HEK293 (cell line): ENCODE data around the gene ZNF428.

Source experiments
- BCL11B ChIP-seq: fragments of 450-650 bp; formaldehyde crosslinking; IDR thresholded peaks from 2 replicates; pipeline ENCODE4 v1.5.1; 2016; ENCODE audit warnings: low read depth, missing biosample characterization, missing genetic modification characterization
- GLIS2 ChIP-seq: fragments of 450-650 bp; formaldehyde crosslinking; IDR thresholded peaks from 2 replicates; pipeline ENCODE4 v1.5.1; 2016; ENCODE audit warnings: missing biosample characterization, missing genetic modification characterization
- KLF10 ChIP-seq: fragments of 450-650 bp; IDR thresholded peaks from 2 replicates; pipeline ENCODE4 v1.5.1; 2018; ENCODE audit warnings: missing biosample characterization, mild to moderate bottlenecking, missing genetic modification characterization
- KLF16 ChIP-seq: fragments of 450-650 bp; formaldehyde crosslinking; IDR thresholded peaks from 2 replicates; pipeline ENCODE4 v1.5.1; 2017; ENCODE audit warnings: missing biosample characterization, missing genetic modification characterization
- KLF7 ChIP-seq: fragments of 450-650 bp; formaldehyde crosslinking; IDR thresholded peaks from 2 replicates; pipeline ENCODE4 v1.5.1; 2016; ENCODE audit warnings: missing biosample characterization, missing genetic modification characterization, borderline replicate concordance
- KLF9 ChIP-seq: fragments of 450-650 bp; formaldehyde crosslinking; IDR thresholded peaks from 2 replicates; pipeline ENCODE4 v1.5.1; 2016; ENCODE audit warnings: missing biosample characterization, missing genetic modification characterization, low read depth
- MYNN ChIP-seq: fragments of 450-650 bp; formaldehyde crosslinking; IDR thresholded peaks from 2 replicates; pipeline ENCODE4 v1.5.1; 2016; ENCODE audit warnings: missing biosample characterization, missing genetic modification characterization, borderline replicate concordance
- REPIN1 ChIP-seq: fragments of 450-650 bp; formaldehyde crosslinking; IDR thresholded peaks from 2 replicates; pipeline ENCODE4 v1.5.1; 2017; ENCODE audit warnings: missing biosample characterization, missing genetic modification characterization, low read depth
- TCF7L2 ChIP-seq: IDR thresholded peaks from 2 replicates; pipeline ENCODE4 v1.6.1; 2011; ENCODE audit warnings: low read depth, mild to moderate bottlenecking, inconsistent platforms, low read length, moderate library complexity, borderline replicate concordance
- YY1 ChIP-seq: fragments of 450-650 bp; formaldehyde crosslinking; IDR thresholded peaks from 2 replicates; pipeline ENCODE4 v1.5.1; 2018; ENCODE audit warnings: missing biosample characterization, missing genetic modification characterization
- ZBTB20 ChIP-seq: fragments of 450-650 bp; formaldehyde crosslinking; IDR thresholded peaks from 2 replicates; pipeline ENCODE4 v1.5.1; 2016; ENCODE audit warnings: missing biosample characterization, missing genetic modification characterization
- ZBTB8A ChIP-seq: fragments of 450-650 bp; formaldehyde crosslinking; IDR thresholded peaks from 2 replicates; pipeline ENCODE4 v1.5.1; 2016; ENCODE audit warnings: missing biosample characterization, missing genetic modification characterization
- ZFP69B ChIP-seq: fragments of 450-650 bp; formaldehyde crosslinking; IDR thresholded peaks from 2 replicates; pipeline ENCODE4 v1.5.1; 2016; ENCODE audit warnings: missing biosample characterization, missing genetic modification characterization
- ZNF121 ChIP-seq: fragments of 450-650 bp; formaldehyde crosslinking; IDR thresholded peaks from 2 replicates; pipeline ENCODE4 v1.5.1; 2016; ENCODE audit warnings: missing biosample characterization, missing genetic modification characterization
- ZNF133 ChIP-seq: fragments of 450-650 bp; formaldehyde crosslinking; IDR thresholded peaks from 2 replicates; pipeline ENCODE4 v1.5.1; 2016; ENCODE audit warnings: missing biosample characterization, missing genetic modification characterization
- ZNF155 ChIP-seq: fragments of 450-650 bp; formaldehyde crosslinking; IDR thresholded peaks from 2 replicates; pipeline ENCODE4 v1.5.1; 2016; ENCODE audit warnings: missing biosample characterization, missing genetic modification characterization
- ZNF184 ChIP-seq: fragments of 450-650 bp; IDR thresholded peaks from 2 replicates; pipeline ENCODE4 v1.5.1; 2018; ENCODE audit warnings: missing biosample characterization, mild to moderate bottlenecking, missing genetic modification characterization
- ZNF221 ChIP-seq: fragments of 450-650 bp; formaldehyde crosslinking; IDR thresholded peaks from 2 replicates; pipeline ENCODE4 v1.5.1; 2017; ENCODE audit warnings: missing biosample characterization, missing genetic modification characterization, borderline replicate concordance
- ZNF23 ChIP-seq: fragments of 450-650 bp; formaldehyde crosslinking; IDR thresholded peaks from 2 replicates; pipeline ENCODE4 v1.5.1; 2016; ENCODE audit warnings: missing biosample characterization, missing genetic modification characterization, borderline replicate concordance
- ZNF239 ChIP-seq: fragments of 450-650 bp; formaldehyde crosslinking; IDR thresholded peaks from 2 replicates; pipeline ENCODE4 v1.5.1; 2016; ENCODE audit warnings: missing biosample characterization, missing genetic modification characterization
- ZNF274 ChIP-seq, 2 experiments: fragments of 200-500 bp in 1 of 2; fragments of 450-650 bp in 1 of 2; sonication (Bioruptor generic) in 1 of 2; formaldehyde crosslinking in 1 of 2; IDR thresholded peaks; 2 replicates each; pipeline versions ENCODE4 v1.5.1 to v1.6.1; 2014 to 2016; ENCODE audit warnings: borderline replicate concordance in 1 of 2, inconsistent platforms in 1 of 2, low read length in 1 of 2, missing biosample characterization in 1 of 2, missing genetic modification characterization in 1 of 2
- ZNF350 ChIP-seq: fragments of 450-650 bp; formaldehyde crosslinking; IDR thresholded peaks from 2 replicates; pipeline ENCODE4 v1.5.0; 2017; ENCODE audit warnings: missing biosample characterization, mild to moderate bottlenecking, missing genetic modification characterization
- ZNF37A ChIP-seq: fragments of 450-650 bp; IDR thresholded peaks from 2 replicates; pipeline ENCODE4 v1.5.1; 2018; ENCODE audit warnings: missing biosample characterization, missing genetic modification characterization
- ZNF404 ChIP-seq: fragments of 450-650 bp; formaldehyde crosslinking; IDR thresholded peaks from 2 replicates; pipeline ENCODE4 v1.5.1; 2017; ENCODE audit warnings: missing biosample characterization, missing genetic modification characterization
- ZNF416 ChIP-seq: fragments of 450-650 bp; formaldehyde crosslinking; IDR thresholded peaks from 2 replicates; pipeline ENCODE4 v1.5.1; 2016; ENCODE audit warnings: missing biosample characterization, missing genetic modification characterization
- ZNF426 ChIP-seq: fragments of 450-650 bp; formaldehyde crosslinking; IDR thresholded peaks from 2 replicates; pipeline ENCODE4 v1.5.1; 2017; ENCODE audit warnings: missing biosample characterization, missing genetic modification characterization, mild to moderate bottlenecking, inconsistent platforms, moderate library complexity
- ZNF544 ChIP-seq: fragments of 450-650 bp; formaldehyde crosslinking; IDR thresholded peaks from 2 replicates; pipeline ENCODE4 v1.5.0; 2017; ENCODE audit warnings: missing biosample characterization, missing genetic modification characterization
- ZNF555 ChIP-seq: fragments of 450-650 bp; formaldehyde crosslinking; conservative IDR thresholded peaks from 2 replicates; pipeline ENCODE4 v1.5.1; 2017; ENCODE audit warnings: missing biosample characterization, mild to moderate bottlenecking, missing genetic modification characterization, inconsistent platforms
- ZNF610 ChIP-seq: fragments of 450-650 bp; formaldehyde crosslinking; IDR thresholded peaks from 2 replicates; pipeline ENCODE4 v1.5.1; 2016; ENCODE audit warnings: missing biosample characterization, missing genetic modification characterization, borderline replicate concordance
- ZNF621 ChIP-seq: fragments of 450-650 bp; formaldehyde crosslinking; IDR thresholded peaks from 2 replicates; pipeline ENCODE4 v1.5.1; 2017; ENCODE audit warnings: missing biosample characterization, missing genetic modification characterization
- ZNF623 ChIP-seq: fragments of 450-650 bp; formaldehyde crosslinking; IDR thresholded peaks from 2 replicates; pipeline ENCODE4 v1.5.1; 2016; ENCODE audit warnings: missing biosample characterization, missing genetic modification characterization
- ZNF624 ChIP-seq: fragments of 450-650 bp; formaldehyde crosslinking; IDR thresholded peaks from 2 replicates; pipeline ENCODE4 v1.5.1; 2017; ENCODE audit warnings: missing biosample characterization, missing genetic modification characterization
- ZNF626 ChIP-seq: fragments of 450-650 bp; sonication (Bioruptor Pico); formaldehyde crosslinking; IDR thresholded peaks from 2 replicates; pipeline ENCODE4 v1.5.1; 2018; ENCODE audit warnings: missing biosample characterization, missing genetic modification characterization, inconsistent platforms
- ZNF670 ChIP-seq: fragments of 450-650 bp; formaldehyde crosslinking; IDR thresholded peaks from 2 replicates; pipeline ENCODE4 v1.5.1; 2016; ENCODE audit warnings: missing biosample characterization, missing genetic modification characterization, low read depth
- ZNF76 ChIP-seq: fragments of 450-650 bp; formaldehyde crosslinking; IDR thresholded peaks from 2 replicates; pipeline ENCODE4; 2016; ENCODE audit warnings: low read depth, missing biosample characterization, missing genetic modification characterization, borderline replicate concordance
- ZNF785 ChIP-seq: fragments of 450-650 bp; formaldehyde crosslinking; IDR thresholded peaks from 2 replicates; pipeline ENCODE4 v1.5.1; 2016; ENCODE audit warnings: missing biosample characterization, missing genetic modification characterization
- ZNF830 ChIP-seq: fragments of 450-650 bp; IDR thresholded peaks from 2 replicates; pipeline ENCODE4 v1.5.0; 2018; ENCODE audit warnings: missing biosample characterization, missing genetic modification characterization, low read depth, mild to moderate bottlenecking, moderate library complexity
- TF ChIP-seq, protein P1 (sequence below): fragments of 450-650 bp; formaldehyde crosslinking; IDR thresholded peaks from 2 replicates; pipeline ENCODE4 v1.5.1; 2017; ENCODE audit warnings: missing biosample characterization, missing genetic modification characterization
- TF ChIP-seq, protein P2 (sequence below): fragments of 450-650 bp; formaldehyde crosslinking; IDR thresholded peaks from 2 replicates; pipeline ENCODE4; 2016; ENCODE audit warnings: missing biosample characterization, missing genetic modification characterization

ZNF428 gene

DNA sequence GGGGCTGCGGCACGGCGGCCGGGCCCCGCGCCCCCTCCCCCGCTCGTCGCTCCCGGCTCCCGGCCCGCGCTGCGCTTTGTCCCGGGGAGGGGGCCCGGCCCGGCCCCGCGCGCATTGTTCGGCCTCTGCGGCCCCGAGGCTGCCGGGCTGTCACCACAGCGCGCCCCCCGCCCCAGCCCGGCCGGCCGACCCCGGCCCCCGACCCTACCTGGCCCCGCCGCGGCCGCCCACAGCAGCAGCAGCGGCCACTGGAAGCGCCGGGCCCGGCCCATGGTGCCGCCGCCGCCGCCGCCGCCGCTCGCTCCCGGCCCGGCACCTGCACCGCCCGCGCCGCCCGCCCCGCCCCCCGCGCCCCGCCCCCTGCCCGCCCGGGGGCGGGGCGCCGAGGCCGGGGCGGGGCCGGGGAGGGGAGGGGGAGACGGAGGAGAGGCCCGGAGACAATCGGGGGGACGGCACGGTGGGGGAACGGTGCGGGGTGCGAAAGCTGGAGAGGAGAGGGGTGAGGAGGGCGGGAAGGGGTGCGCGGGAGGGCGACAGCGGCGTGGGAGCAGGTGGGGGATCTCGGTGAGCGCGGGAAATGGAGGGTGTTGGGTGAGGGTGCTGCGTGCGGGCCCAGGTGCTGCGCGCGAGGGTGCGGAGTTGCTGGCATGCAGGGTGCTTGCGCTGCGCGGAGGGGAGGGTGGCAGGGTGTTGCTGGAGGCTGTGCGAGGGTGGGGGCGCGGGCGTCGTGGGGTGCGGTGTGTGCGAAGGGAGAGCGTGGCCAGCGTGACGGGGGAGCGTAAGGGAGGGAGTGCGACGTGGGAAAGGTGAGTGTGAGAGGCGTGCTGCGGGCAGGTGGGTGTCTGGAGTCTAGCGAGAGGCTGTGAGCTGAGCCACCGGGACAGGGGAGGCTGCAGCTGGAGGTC lies 20.3 kb upstream of the ZNF428 start, which contains the start of gene CADM4 (continued):
- TF ChIP-seq ZNF184 (tag by site-specific recombination): no peak
- TF ChIP-seq ZNF426: no peak
- TF ChIP-seq ZNF544 (tag by site-specific recombination): no peak
- TF ChIP-seq BCL11B (tag by site-specific recombination): peak; percentile 63; the same call in 1 of the 2 replicates
- TF ChIP-seq ZNF621: no peak
- TF ChIP-seq ZNF76 (tag by site-specific recombination): peak; percentile 87
- TF ChIP-seq KLF10: no peak
- 0 out of 2 replicates have a peak, but pooled peaks have one; percentile 51 for TF ChIP-seq ZNF610
- TF ChIP-seq REPIN1 (tag by site-specific recombination): peak; percentile 97; the same call in 1 of the 2 replicates
- TF ChIP-seq ZNF624 (tag by site-specific recombination): no peak
- no peak; the same call in 1 of the 2 replicates for TF ChIP-seq ZNF23 (tag by site-specific recombination)
- TF ChIP-seq ZNF830: no peak
- peak; percentile 95 for TF ChIP-seq KLF16 (tag by site-specific recombination)
- no peak; the same call in 1 of the 2 replicates for TF ChIP-seq ZNF155 (tag by site-specific recombination)
- no peak; the same call in 1 of the 2 replicates for TF ChIP-seq YY1 (tag by site-specific recombination)
- TF ChIP-seq ZBTB8A (tag by site-specific recombination): peak; percentile 66; the same call in 1 of the 2 replicates
- no peak; the same call in none of the 2 replicates for TF ChIP-seq ZNF416
- TF ChIP-seq ZBTB20 (tag by site-specific recombination): peak; percentile 79; the same call in 1 of the 2 replicates
- peak; percentile 84 for TF ChIP-seq ZNF239 (tag by site-specific recombination)
- TF ChIP-seq ZNF670 (tag by site-specific recombination): no peak
- TF ChIP-seq MYNN (tag by site-specific recombination): peak; percentile 49; the same call in 1 of the 2 replicates
- peak; percentile 91; the same call in 1 of the 2 replicates for TF ChIP-seq KLF7 (tag by site-specific recombination)
- peak; percentile 95 for TF ChIP-seq ZNF785
- TF ChIP-seq, protein P1, sequence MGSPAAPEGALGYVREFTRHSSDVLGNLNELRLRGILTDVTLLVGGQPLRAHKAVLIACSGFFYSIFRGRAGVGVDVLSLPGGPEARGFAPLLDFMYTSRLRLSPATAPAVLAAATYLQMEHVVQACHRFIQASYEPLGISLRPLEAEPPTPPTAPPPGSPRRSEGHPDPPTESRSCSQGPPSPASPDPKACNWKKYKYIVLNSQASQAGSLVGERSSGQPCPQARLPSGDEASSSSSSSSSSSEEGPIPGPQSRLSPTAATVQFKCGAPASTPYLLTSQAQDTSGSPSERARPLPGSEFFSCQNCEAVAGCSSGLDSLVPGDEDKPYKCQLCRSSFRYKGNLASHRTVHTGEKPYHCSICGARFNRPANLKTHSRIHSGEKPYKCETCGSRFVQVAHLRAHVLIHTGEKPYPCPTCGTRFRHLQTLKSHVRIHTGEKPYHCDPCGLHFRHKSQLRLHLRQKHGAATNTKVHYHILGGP (tag by site-specific recombination): no peak
- TF ChIP-seq GLIS2 (tag by site-specific recombination): peak; percentile 98
- peak; percentile 94 for TF ChIP-seq KLF9
- TF ChIP-seq ZNF626 (tag by site-specific recombination): no peak
- TF ChIP-seq, protein P2, sequence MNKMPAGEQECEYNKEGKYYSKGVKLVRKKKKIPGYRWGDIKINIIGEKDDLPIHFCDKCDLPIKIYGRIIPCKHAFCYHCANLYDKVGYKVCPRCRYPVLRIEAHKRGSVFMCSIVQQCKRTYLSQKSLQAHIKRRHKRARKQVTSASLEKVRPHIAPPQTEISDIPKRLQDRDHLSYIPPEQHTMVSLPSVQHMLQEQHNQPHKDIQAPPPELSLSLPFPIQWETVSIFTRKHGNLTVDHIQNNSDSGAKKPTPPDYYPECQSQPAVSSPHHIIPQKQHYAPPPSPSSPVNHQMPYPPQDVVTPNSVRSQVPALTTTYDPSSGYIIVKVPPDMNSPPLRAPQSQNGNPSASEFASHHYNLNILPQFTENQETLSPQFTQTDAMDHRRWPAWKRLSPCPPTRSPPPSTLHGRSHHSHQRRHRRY (tag by site-specific recombination): peak; percentile 94
- no peak for TF ChIP-seq ZNF221
- no peak for TF ChIP-seq ZNF555 (tag by site-specific recombination)
- TF ChIP-seq ZFP69B (tag by site-specific recombination): peak; percentile 96
- peak; percentile 70 for TF ChIP-seq ZNF133 (tag by site-specific recombination)
- TF ChIP-seq ZNF404: no peak
- no peak for TF ChIP-seq TCF7L2
- no peak for TF ChIP-seq ZNF37A
- TF ChIP-seq ZNF623 (tag by site-specific recombination): no peak; the same call in 1 of the 2 replicates
- no peak for TF ChIP-seq ZNF274 (IDR thresholded peaks at IDR 0.05; ENCODE audit: low read length)
- no peak for TF ChIP-seq ZNF274 (tag by site-specific recombination; IDR thresholded peaks at IDR 0.05; ENCODE audit: borderline replicate concordance)
- TF ChIP-seq ZNF350 (tag by site-specific recombination): no peak
- peak; percentile 80 for TF ChIP-seq ZNF121 (tag by site-specific recombination)
